BE2C (cell line): ENCODE results near the gene CACUL1.
"Not testable (repeated sequence)": the region's sequence is repeated elsewhere in the genome, so short reads cannot be mapped to it uniquely, and the experiment has no call there.

ENCODE experiments used
- DNase-seq: peaks from one replicate; pipeline ENCODE4 v3.0.0-alpha.2; 2020
- H3K27me3 ChIP-seq: fragments of 250-450 bp; sonication (Bioruptor Pico); 2 replicates; pipeline ENCODE4 v1.5.1; 2020; ENCODE audit warnings: mild to moderate bottlenecking
- H3K36me3 ChIP-seq: fragments of 250-450 bp; sonication (Bioruptor Pico); 2 replicates; pipeline ENCODE4 v1.5.1; 2020; ENCODE audit warnings: mild to moderate bottlenecking
- H3K4me1 ChIP-seq: fragments of 250-450 bp; sonication (Bioruptor Pico); 2 replicates; pipeline ENCODE4 v1.5.1; 2020
- H3K4me3 ChIP-seq: 2 replicates; pipeline ENCODE4 v1.5.1; 2011; ENCODE audit warnings: low read depth, low read length
- H3K9me3 ChIP-seq: fragments of 250-450 bp; sonication (Bioruptor Pico); 2 replicates; pipeline ENCODE4 v1.5.1; 2020
- CTCF ChIP-seq: IDR thresholded peaks from 2 replicates; pipeline ENCODE4 v1.5.1; 2012; ENCODE audit warnings: mild to moderate bottlenecking, low read depth, low read length

The CACUL1 gene

GRCh38 chr10:118745056-118745455, 9.7 kb downstream of the CACUL1 start:
- no peak for TF ChIP-seq CTCF
- DNase-seq: no peak
- peaks cover 6% of the 10 kb centered on the region; the same call in 1 of the 2 replicates for H3K36me3 ChIP-seq
- H3K4me1 ChIP-seq: no peaks in the 10 kb centered on the region; the same call in none of the 2 replicates
- H3K9me3 ChIP-seq: no peaks in the 10 kb centered on the region
- H3K27me3 ChIP-seq: no peaks in the 10 kb centered on the region
- H3K4me3 ChIP-seq: no peak overlapping the region

- H3K4me3 ChIP-seq, H3K36me3 ChIP-seq, H3K4me1 ChIP-seq, DNase-seq, H3K27me3 ChIP-seq, H3K9me3 ChIP-seq: not testable (repeated sequence)
Observed at GRCh38 chr10:118744346-118744918, 10.3 kb downstream of the CACUL1 start.

DNA sequence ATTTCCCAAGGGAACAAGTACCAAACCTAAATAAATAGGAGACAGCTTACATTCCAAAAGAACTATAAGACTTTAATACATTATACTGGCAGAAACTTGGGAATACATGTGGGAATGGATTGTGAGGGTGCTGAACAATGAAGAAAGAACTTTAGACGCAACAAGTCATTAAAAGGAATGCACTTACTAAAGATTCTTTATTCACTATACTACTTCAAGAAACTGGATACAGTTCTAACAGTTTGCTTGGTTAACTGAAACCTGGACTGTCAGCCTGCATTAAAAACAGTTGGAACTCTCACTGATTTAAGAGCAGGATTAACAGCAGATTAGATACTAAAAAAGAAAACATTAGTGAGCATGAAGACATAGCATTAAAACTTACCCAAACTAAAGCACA, 12.0 kb downstream of the CACUL1 start:
- Histone ChIP-seq H3K4me1 (no peaks in the 10 kb centered on the region; the same call in none of the 2 replicates), H3K4me3 (no peak overlapping the region), H3K9me3 (no peaks in the 10 kb centered on the region), H3K36me3 (no peaks in the 10 kb centered on the region), H3K27me3 (no peaks in the 10 kb centered on the region)
- no peak for DNase-seq
- no peak for TF ChIP-seq CTCF

- TF ChIP-seq CTCF: no peak
- no peak for DNase-seq
- H3K4me1 ChIP-seq: no peaks in the 10 kb centered on the region; the same call in none of the 2 replicates
- H3K27me3 ChIP-seq: no peaks in the 10 kb centered on the region
- no peaks in the 10 kb centered on the region for H3K9me3 ChIP-seq
- no peak overlapping the region for H3K4me3 ChIP-seq
- no peaks in the 10 kb centered on the region for H3K36me3 ChIP-seq
Observed at GRCh38 chr10:118742032-118742431, 12.7 kb downstream of the CACUL1 start.

DNA sequence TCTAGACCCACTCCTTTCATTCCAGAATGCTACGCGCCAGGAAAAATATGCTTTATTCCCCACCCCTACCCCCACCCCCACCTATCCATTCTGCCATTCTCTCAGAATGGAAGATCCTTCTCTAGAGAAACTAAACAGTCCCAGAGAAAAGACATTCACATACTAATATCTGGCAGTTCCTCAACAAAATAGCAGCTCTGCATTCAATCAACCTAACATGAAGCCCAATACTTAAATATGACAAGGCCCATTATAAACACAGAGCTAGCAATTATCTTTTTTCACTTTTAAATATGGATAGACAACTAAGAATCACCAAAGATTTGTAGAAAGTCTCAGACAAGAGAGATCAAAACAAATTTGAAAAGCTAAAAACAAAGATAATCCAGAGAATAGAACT, 16.4 kb downstream of the CACUL1 start:
- no peaks in the 10 kb centered on the region for H3K27me3 ChIP-seq
- no peak for TF ChIP-seq CTCF
- no peak for DNase-seq
- no peaks in the 10 kb centered on the region for H3K9me3 ChIP-seq
- H3K4me3 ChIP-seq: no peak overlapping the region
- no peaks in the 10 kb centered on the region for H3K36me3 ChIP-seq
- peaks cover 8% of the 10 kb centered on the region for H3K4me1 ChIP-seq

GRCh38 chr10:118737603-118738302, 17.0 kb downstream of the CACUL1 start:
- H3K27me3 ChIP-seq: no peaks in the 10 kb centered on the region
- no peaks in the 10 kb centered on the region for H3K36me3 ChIP-seq
- no peak for TF ChIP-seq CTCF
- peaks cover 8% of the 10 kb centered on the region for H3K4me1 ChIP-seq
- no peak overlapping the region for H3K4me3 ChIP-seq
- no peak for DNase-seq
- H3K9me3 ChIP-seq: no peaks in the 10 kb centered on the region
